ENCODE measurements around the gene SERPINB1. TPM values are rescaled to one million over a fixed set of nuclear protein-coding genes. Genes with fewer than 3 reads are reported as not detected.

SERPINB1 gene
- polyA plus RNA-seq, 2 of the 4 experiments (the other 2 are of a cell fraction), result 52.7 to 135 TPM

DNA sequence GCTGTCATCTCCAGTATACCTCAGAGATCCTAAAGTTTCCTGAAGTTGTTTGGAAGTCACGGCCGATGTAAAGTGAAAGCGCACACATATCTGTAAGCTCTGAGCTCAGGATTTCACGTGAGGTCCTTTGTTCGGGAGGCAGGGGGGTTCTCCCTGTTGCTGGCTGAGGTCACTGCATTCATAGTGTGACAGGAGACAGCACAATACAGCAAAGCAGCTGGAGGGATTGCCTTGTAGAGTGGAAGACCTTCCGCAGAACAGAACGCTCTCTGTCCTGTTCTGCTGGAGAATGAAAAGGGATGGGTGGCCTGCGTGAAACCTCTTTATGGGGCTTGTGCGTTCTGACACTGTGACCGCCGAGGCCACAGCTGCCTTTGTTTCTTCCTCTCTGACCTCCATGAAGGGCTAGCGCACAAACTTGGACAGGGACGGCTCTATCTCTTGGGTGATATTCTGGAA, 13.4 kb upstream of the SERPINB1 start:
- CTCF ChIA-PET, result interaction anchor here (0.6 to 5.8 kb wide), 14 partner anchors 9 to 132 kb away, joined by 3 to 44 read pairs (median 4); no protein-coding TSS in a partner anchor
- no peak for DNase-seq (ENCODE audit: low read depth in 1 of 2, low spot score in 1 of 2)
- H3K4me3 ChIP-seq, result no peak overlapping the region
- no peak for ATAC-seq
- H3K9me3 ChIP-seq, result no peaks in the 10 kb centered on the region
- WGBS (ENCODE audit: missing lambda C conversion rate), result 97% methylated on average over 13 of the region's 13 CpGs
- peaks cover 62% of the 10 kb centered on the region for H3K4me1 ChIP-seq
- peak overlapping the region; percentile 84 to 94 for H3K27ac ChIP-seq
- H3K4me2 ChIP-seq, result no peak overlapping the region
- no peak for FAIRE-seq
- POLR2A ChIA-PET, result no interaction called here
- TF ChIP-seq NPAS2 (CRISPR knock-in tag; IDR thresholded peaks at IDR 0.05; ENCODE audit: borderline replicate concordance) (no peak), CBX8 (IDR thresholded peaks at IDR 0.05) (no peak), RFX5 (IDR thresholded peaks at IDR 0.05) (no peak), BHLHE40 (IDR thresholded peaks at IDR 0.05; ENCODE audit: low read depth, low read length) (no peak), FOSB (CRISPR knock-in tag; IDR thresholded peaks at IDR 0.05) (no peak), CBX2 (IDR thresholded peaks at IDR 0.05; ENCODE audit: borderline replicate concordance, low read depth) (no peak), TP53 (CRISPR knock-in tag; IDR thresholded peaks at IDR 0.05) (no peak)
- TF ChIP-seq, protein P1, sequence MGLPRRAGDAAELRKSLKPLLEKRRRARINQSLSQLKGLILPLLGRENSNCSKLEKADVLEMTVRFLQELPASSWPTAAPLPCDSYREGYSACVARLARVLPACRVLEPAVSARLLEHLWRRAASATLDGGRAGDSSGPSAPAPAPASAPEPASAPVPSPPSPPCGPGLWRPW (IDR thresholded peaks at IDR 0.05), result no peak

DNA sequence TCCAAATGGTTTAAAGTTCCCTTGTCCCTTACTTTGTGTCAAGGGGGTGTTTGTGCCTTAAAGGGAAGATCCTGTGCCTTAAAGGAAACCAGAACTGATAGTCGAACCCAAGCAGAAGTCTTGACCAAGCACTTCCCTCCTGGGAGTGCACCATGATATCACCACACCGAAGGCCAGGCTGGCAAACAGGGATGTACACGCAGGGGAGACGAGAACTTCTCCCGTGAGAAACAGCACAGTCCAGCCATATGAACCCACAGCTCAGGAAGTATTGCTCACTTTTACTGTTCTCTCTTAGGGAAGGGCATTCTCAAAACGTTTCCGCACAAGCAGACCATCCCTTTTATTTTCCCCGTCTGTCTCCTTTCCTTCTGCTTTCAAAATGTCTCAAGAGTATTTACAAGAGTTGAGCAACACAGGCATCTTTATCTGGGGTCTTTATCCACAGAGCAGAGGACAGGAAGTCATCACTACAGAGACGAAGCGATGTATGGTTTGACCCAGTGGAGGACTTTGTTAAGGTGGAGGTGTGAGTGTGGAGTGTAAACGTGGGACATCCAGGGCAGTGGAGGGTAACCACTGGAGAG, 12.8 kb upstream of the SERPINB1 start:
- peak in 1 of 2 experiments; percentile 16; a peak in 3 of 6 replicates for ATAC-seq
- no peak for FAIRE-seq
- peak overlapping the region; percentile 39 for H3K4me3 ChIP-seq
- POLR2A ChIA-PET, result no interaction called here
- peak overlapping the region; percentile 84 to 94 for H3K27ac ChIP-seq
- H3K4me2 ChIP-seq, result peak overlapping the region; percentile 86
- no peaks in the 10 kb centered on the region for H3K9me3 ChIP-seq
- WGBS (ENCODE audit: missing lambda C conversion rate), result 67% methylated on average over 11 of the region's 11 CpGs
- H3K4me1 ChIP-seq, result peaks cover 64% of the 10 kb centered on the region
- CTCF ChIA-PET, result interaction anchor here (0.6 to 5.8 kb wide), 12 partner anchors 8 to 133 kb away, joined by 3 to 44 read pairs (median 3); partner anchors contain the start of gene SERPINB9
- DNase-seq (ENCODE audit: low read depth in 1 of 2, low spot score in 1 of 2), result no peak
- no peak for TF ChIP-seq BHLHE40 (IDR thresholded peaks at IDR 0.05; ENCODE audit: low read depth, low read length)
- no peak for TF ChIP-seq HOXA7 (CRISPR knock-in tag; IDR thresholded peaks at IDR 0.05)
- TF ChIP-seq CEBPB (IDR thresholded peaks at IDR 0.05), result no peak
- TF ChIP-seq EP300 (IDR thresholded peaks at IDR 0.05), result no peak
- TF ChIP-seq EHF (CRISPR knock-in tag; IDR thresholded peaks at IDR 0.05), result no peak
- TF ChIP-seq TFCP2L1 (CRISPR knock-in tag; IDR thresholded peaks at IDR 0.05), result no peak
- TF ChIP-seq, protein P2, sequence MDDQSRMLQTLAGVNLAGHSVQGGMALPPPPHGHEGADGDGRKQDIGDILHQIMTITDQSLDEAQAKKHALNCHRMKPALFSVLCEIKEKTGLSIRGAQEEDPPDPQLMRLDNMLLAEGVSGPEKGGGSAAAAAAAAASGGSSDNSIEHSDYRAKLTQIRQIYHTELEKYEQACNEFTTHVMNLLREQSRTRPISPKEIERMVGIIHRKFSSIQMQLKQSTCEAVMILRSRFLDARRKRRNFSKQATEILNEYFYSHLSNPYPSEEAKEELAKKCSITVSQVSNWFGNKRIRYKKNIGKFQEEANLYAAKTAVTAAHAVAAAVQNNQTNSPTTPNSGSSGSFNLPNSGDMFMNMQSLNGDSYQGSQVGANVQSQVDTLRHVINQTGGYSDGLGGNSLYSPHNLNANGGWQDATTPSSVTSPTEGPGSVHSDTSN (IDR thresholded peaks at IDR 0.05), result no peak
- TF ChIP-seq CHD2 (IDR thresholded peaks at IDR 0.05; ENCODE audit: low read length, partially characterized antibody), result no peak
- TF ChIP-seq TP53 (CRISPR knock-in tag; IDR thresholded peaks at IDR 0.05), result no peak
- no peak for TF ChIP-seq ZFP36 (IDR thresholded peaks at IDR 0.05; ENCODE audit: borderline replicate concordance, partially characterized antibody)
- TF ChIP-seq GATA3 (IDR thresholded peaks at IDR 0.05; ENCODE audit: borderline replicate concordance), result no peak
- TF ChIP-seq FOSB (CRISPR knock-in tag; IDR thresholded peaks at IDR 0.05), result no peak
- TF ChIP-seq FOXS1 (CRISPR knock-in tag; IDR thresholded peaks at IDR 0.05), result no peak
- TF ChIP-seq, protein P3, sequence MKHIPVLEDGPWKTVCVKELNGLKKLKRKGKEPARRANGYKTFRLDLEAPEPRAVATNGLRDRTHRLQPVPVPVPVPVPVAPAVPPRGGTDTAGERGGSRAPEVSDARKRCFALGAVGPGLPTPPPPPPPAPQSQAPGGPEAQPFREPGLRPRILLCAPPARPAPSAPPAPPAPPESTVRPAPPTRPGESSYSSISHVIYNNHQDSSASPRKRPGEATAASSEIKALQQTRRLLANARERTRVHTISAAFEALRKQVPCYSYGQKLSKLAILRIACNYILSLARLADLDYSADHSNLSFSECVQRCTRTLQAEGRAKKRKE (CRISPR knock-in tag; IDR thresholded peaks at IDR 0.05; ENCODE audit: low read depth), result no peak
- TF ChIP-seq MAZ (IDR thresholded peaks at IDR 0.05; ENCODE audit: borderline replicate concordance, low read depth, low read length), result no peak
- TF ChIP-seq, protein P4, sequence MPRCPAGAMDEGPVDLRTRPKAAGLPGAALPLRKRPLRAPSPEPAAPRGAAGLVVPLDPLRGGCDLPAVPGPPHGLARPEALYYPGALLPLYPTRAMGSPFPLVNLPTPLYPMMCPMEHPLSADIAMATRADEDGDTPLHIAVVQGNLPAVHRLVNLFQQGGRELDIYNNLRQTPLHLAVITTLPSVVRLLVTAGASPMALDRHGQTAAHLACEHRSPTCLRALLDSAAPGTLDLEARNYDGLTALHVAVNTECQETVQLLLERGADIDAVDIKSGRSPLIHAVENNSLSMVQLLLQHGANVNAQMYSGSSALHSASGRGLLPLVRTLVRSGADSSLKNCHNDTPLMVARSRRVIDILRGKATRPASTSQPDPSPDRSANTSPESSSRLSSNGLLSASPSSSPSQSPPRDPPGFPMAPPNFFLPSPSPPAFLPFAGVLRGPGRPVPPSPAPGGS (IDR thresholded peaks at IDR 0.05), result no peak
- TF ChIP-seq, protein P1 (IDR thresholded peaks at IDR 0.05), result no peak
- no peak for TF ChIP-seq FOSL2 (IDR thresholded peaks at IDR 0.05)
- no peak for TF ChIP-seq FOSL2 (CRISPR knock-in tag; IDR thresholded peaks at IDR 0.05)
- TF ChIP-seq, protein P5, sequence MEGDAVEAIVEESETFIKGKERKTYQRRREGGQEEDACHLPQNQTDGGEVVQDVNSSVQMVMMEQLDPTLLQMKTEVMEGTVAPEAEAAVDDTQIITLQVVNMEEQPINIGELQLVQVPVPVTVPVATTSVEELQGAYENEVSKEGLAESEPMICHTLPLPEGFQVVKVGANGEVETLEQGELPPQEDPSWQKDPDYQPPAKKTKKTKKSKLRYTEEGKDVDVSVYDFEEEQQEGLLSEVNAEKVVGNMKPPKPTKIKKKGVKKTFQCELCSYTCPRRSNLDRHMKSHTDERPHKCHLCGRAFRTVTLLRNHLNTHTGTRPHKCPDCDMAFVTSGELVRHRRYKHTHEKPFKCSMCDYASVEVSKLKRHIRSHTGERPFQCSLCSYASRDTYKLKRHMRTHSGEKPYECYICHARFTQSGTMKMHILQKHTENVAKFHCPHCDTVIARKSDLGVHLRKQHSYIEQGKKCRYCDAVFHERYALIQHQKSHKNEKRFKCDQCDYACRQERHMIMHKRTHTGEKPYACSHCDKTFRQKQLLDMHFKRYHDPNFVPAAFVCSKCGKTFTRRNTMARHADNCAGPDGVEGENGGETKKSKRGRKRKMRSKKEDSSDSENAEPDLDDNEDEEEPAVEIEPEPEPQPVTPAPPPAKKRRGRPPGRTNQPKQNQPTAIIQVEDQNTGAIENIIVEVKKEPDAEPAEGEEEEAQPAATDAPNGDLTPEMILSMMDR (IDR thresholded peaks at IDR 0.05), result no peak; the same call in 2 of the 3 replicates

All from A549 (cell line).